GM12865 (cell line): ENCODE results near the gene SKP2.
"Not testable (repeated sequence)": the region's sequence is repeated elsewhere in the genome, so short reads cannot be mapped to it uniquely, and the experiment has no call there.

Experiments
- DNase-seq: peaks from one replicate; pipeline ENCODE4 v3.0.0; 2010; ENCODE audit warnings: low read depth
- H3K4me3 ChIP-seq: 2 replicates; pipeline ENCODE4 v1.5.1; 2011; ENCODE audit warnings: mild to moderate bottlenecking, low read depth, low read length, control low read depth
- TF ChIP-seq, protein P1 (sequence below): IDR thresholded peaks from 2 replicates; pipeline ENCODE4 v1.5.1; 2011; ENCODE audit warnings: low read length, control low read depth, low read depth, inconsistent platforms; ENCODE audit not compliant: insufficient read depth; ENCODE audit errors: missing control alignments

The SKP2 gene

DNA sequence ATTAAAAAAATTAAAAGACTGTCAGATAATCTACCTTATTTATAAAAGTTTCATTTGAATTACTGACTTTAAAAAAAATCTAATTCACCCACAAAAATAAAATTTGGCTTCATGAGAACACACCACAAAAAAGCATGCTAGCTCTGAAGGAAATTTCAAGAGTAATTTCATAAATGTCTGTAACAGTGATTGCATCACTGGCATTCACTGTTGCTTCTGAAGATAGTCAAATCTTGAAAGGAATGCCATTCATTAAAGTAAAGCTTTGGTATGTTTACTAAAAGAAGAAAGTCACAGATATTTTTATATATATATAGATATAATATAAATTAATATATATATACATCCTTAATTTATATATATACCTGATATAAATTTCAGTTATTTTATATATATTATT is 46.4 kb downstream of the SKP2 start:
- TF ChIP-seq, protein P1, sequence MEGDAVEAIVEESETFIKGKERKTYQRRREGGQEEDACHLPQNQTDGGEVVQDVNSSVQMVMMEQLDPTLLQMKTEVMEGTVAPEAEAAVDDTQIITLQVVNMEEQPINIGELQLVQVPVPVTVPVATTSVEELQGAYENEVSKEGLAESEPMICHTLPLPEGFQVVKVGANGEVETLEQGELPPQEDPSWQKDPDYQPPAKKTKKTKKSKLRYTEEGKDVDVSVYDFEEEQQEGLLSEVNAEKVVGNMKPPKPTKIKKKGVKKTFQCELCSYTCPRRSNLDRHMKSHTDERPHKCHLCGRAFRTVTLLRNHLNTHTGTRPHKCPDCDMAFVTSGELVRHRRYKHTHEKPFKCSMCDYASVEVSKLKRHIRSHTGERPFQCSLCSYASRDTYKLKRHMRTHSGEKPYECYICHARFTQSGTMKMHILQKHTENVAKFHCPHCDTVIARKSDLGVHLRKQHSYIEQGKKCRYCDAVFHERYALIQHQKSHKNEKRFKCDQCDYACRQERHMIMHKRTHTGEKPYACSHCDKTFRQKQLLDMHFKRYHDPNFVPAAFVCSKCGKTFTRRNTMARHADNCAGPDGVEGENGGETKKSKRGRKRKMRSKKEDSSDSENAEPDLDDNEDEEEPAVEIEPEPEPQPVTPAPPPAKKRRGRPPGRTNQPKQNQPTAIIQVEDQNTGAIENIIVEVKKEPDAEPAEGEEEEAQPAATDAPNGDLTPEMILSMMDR, result no peak
- DNase-seq, result no peak
- H3K4me3 ChIP-seq, result no peak overlapping the region

DNA sequence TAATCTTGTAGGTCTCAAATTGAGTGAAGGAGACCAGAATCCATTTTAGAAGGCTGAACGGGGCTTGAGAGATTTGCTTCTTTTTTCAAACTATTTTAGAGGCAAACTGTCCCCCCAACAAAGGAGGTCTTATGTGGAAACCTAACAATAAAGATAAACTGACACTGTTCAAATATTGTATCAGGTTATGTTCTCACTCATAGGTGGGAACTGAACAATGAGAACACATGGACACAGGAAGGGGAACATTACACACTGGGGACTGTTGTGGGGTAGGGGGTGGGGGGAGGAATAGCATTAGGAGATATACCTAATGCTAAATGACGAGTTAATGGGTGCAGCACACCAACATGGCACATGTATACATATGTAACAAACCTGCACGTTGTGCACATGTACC is 46.9 kb downstream of the SKP2 start:
- H3K4me3 ChIP-seq, DNase-seq: not testable (repeated sequence)

DNA sequence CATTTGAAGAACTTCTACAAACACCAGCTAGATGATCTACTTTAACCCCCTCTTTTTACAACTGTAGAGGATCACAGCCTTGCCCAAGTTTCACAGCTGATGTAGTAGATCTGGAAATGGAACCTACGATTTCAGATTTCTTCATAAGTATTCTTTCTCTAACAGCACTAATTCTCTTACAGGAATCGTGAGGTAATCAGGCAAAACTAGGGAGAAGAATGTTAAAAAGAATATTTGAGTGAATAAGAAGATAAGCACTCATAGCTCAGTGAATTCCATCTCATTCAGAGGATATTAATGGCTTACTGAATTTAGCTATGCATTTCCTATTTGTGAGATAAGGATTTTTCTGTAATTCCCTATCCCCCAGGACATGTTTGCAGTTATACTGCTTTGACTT is 47.7 kb downstream of the SKP2 start:
- no peak overlapping the region for H3K4me3 ChIP-seq
- TF ChIP-seq, protein P1, result no peak
- DNase-seq, result no peak

DNA sequence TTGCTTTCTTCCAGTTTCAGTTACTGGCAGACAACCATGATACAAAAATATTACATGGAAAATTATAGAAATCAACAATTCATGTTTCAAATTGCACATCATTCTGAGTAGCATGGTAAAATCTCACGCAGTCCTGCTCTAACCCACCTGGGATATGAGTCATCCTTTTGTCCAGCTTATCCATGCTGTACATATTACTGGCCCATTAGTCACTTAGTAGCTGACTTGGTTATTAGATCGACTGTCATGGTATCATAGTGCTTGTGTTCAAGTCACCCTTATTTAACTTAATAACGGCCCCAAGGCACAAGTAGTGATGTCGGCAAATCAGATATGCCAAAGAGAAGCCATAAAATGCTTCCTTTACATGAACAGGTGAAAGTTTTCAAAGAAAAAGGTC is 48.6 kb downstream of the SKP2 start:
- H3K4me3 ChIP-seq, result no peak overlapping the region
- DNase-seq, result no peak
- TF ChIP-seq, protein P1, result no peak

DNA sequence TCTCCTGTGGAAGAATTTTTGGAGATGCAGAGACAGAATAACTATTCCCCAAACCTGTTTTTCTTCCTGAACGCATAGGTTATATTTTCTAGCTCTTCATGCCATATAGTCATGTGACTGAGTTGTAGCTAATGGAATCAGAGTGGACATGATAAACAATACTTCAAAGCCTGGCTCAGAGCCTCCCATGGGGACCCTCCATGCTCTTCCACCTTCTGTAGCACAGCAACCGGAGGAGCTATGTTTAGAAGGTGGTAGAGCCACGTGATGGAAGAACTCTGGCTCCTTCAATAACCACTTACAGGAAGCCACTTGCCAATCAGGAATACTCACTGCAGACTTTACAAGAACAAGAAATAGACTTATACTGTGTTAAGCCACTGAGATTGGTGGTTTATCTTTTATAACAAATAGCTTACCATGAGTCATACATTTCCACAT is 50.6 kb downstream of the SKP2 start:
- no peak for DNase-seq
- TF ChIP-seq, protein P1, result no peak
- no peak overlapping the region for H3K4me3 ChIP-seq

DNA sequence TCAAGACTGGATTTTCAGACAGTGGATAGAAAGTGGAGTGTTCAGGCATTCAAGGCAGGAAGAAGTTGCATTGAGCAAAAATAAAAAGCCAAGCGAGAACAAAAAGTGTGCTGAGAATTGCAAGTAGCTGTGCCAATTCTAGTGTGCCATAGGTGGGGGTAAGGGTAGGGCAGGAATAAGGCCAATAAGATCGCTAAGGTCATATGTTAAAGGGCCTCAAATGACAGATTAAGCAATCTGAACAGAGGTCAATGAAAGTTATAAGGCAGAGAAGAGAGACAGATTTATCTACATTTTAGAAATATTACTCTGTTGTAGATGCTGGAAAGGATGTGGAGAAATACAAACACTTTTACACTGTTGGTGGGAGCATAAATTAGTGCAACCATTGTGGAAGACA is 53.4 kb downstream of the SKP2 start:
- DNase-seq, result no peak
- no peak overlapping the region for H3K4me3 ChIP-seq
- TF ChIP-seq, protein P1, result no peak

DNA sequence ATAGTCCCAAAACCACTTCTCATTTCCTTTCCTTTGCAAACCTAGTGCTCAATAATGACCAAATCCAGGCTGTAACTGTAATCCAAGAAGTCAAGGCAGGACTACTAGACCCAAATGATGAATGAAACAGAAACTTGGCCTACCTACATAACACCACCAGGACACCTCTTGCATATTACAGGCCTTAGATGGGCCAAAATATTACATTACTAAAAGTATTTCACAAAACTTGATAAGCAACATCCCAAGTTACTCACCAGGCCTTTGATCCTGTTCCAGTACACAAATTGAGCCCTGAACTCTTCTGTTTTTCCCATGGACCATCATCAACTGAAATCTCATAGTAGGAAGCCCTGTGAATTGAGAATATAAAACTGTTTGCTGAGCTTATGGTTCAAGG is 55.0 kb downstream of the SKP2 start:
- H3K4me3 ChIP-seq, result no peak overlapping the region

More for the DNA sequence above, 55.0 kb downstream of the SKP2 start:
- TF ChIP-seq, protein P1, result no peak
- no peak for DNase-seq
